ENCODE results near the gene RAB36.

The RAB36 gene

GRCh38 chr22:23107487-23108248 lies 37.6 kb upstream of the RAB36 start:
- H3K4me2 ChIP-seq (ENCODE audit: insufficient read depth, low read length), result no peak overlapping the region
- H3K27me3 ChIP-seq (ENCODE audit: insufficient read depth, low read length, poor library complexity), result no peaks in the 10 kb centered on the region
- H3K4me3 ChIP-seq (ENCODE audit: low read depth in 1 of 2, low read length in 2 of 2), result no peak overlapping the region
- H3K4me1 ChIP-seq (ENCODE audit: insufficient read depth, low read length), result peaks cover 5% of the 10 kb centered on the region; the same call in 1 of the 2 replicates
- no peak overlapping the region for H2AFZ ChIP-seq (ENCODE audit: low read depth, low read length)
- H3K36me3 ChIP-seq (ENCODE audit: insufficient read depth, low read length), result no peaks in the 10 kb centered on the region
- no peaks in the 10 kb centered on the region for H3K9me3 ChIP-seq (ENCODE audit: insufficient read depth, low read length, severe bottlenecking)
- DNase-seq (no peak), ATAC-seq (ENCODE audit: insufficient read depth, low read depth) (no peak)
- H3K9ac ChIP-seq (ENCODE audit: low read depth, low read length), result no peak overlapping the region
- no peaks in the 10 kb centered on the region for H3K79me2 ChIP-seq (ENCODE audit: insufficient read depth, low read length)
- no peak overlapping the region for H3K27ac ChIP-seq (ENCODE audit: low read length)
- H4K20me1 ChIP-seq (ENCODE audit: insufficient read depth, low read length), result peaks cover 3% of the 10 kb centered on the region; the same call in 1 of the 2 replicates
- TF ChIP-seq EZH2 (IDR thresholded peaks at IDR 0.05; ENCODE audit: borderline replicate concordance, low read depth, low read length, severe bottlenecking) (no peak), CTCF (IDR thresholded peaks at IDR 0.05; ENCODE audit: borderline replicate concordance, extremely low read depth, low read length, poor library complexity, severe bottlenecking) (no peak)

GRCh38 chr22:23108249-23109078 lies 36.8 kb upstream of the RAB36 start:
- no peak for TF ChIP-seq CTCF (IDR thresholded peaks at IDR 0.05; ENCODE audit: borderline replicate concordance, extremely low read depth, low read length, poor library complexity, severe bottlenecking)
- no peak for ATAC-seq (ENCODE audit: insufficient read depth, low read depth)

GRCh38 chr22:23109079-23109347 lies 36.3 kb upstream of the RAB36 start:
- peaks cover 12% of the 10 kb centered on the region for H3K4me1 ChIP-seq (ENCODE audit: insufficient read depth, low read length)
- DNase-seq (no peak), ATAC-seq (ENCODE audit: insufficient read depth, low read depth) (no peak)
- H3K36me3 ChIP-seq (ENCODE audit: insufficient read depth, low read length), result no peaks in the 10 kb centered on the region
- no peaks in the 10 kb centered on the region for H3K79me2 ChIP-seq (ENCODE audit: insufficient read depth, low read length)
- no peaks in the 10 kb centered on the region for H3K9me3 ChIP-seq (ENCODE audit: insufficient read depth, low read length, severe bottlenecking)
- no peak overlapping the region for H2AFZ ChIP-seq (ENCODE audit: low read depth, low read length)
- no peak overlapping the region for H3K4me3 ChIP-seq (ENCODE audit: low read depth in 1 of 2, low read length in 2 of 2)
- no peak overlapping the region for H3K9ac ChIP-seq (ENCODE audit: low read depth, low read length)
- H4K20me1 ChIP-seq (ENCODE audit: insufficient read depth, low read length), result peaks cover 3% of the 10 kb centered on the region; the same call in 1 of the 2 replicates
- H3K27ac ChIP-seq (ENCODE audit: low read length), result no peak overlapping the region
- TF ChIP-seq EZH2 (IDR thresholded peaks at IDR 0.05; ENCODE audit: borderline replicate concordance, low read depth, low read length, severe bottlenecking), result no peak
- no peak for TF ChIP-seq CTCF (IDR thresholded peaks at IDR 0.05; ENCODE audit: borderline replicate concordance, extremely low read depth, low read length, poor library complexity, severe bottlenecking)
- no peaks in the 10 kb centered on the region for H3K27me3 ChIP-seq (ENCODE audit: insufficient read depth, low read length, poor library complexity)
- no peak overlapping the region for H3K4me2 ChIP-seq (ENCODE audit: insufficient read depth, low read length)

More at GRCh38 chr22:23108249-23109078, 36.8 kb upstream of the RAB36 start:
- peaks cover 12% of the 10 kb centered on the region for H3K4me1 ChIP-seq (ENCODE audit: insufficient read depth, low read length)
- no peak overlapping the region for H3K4me3 ChIP-seq (ENCODE audit: low read depth in 1 of 2, low read length in 2 of 2)
- no peaks in the 10 kb centered on the region for H3K9me3 ChIP-seq (ENCODE audit: insufficient read depth, low read length, severe bottlenecking)
- no peak overlapping the region for H3K27ac ChIP-seq (ENCODE audit: low read length)
- H3K4me2 ChIP-seq (ENCODE audit: insufficient read depth, low read length), result no peak overlapping the region
- H3K9ac ChIP-seq (ENCODE audit: low read depth, low read length), result no peak overlapping the region
- H3K36me3 ChIP-seq (ENCODE audit: insufficient read depth, low read length), result no peaks in the 10 kb centered on the region
- H3K27me3 ChIP-seq (ENCODE audit: insufficient read depth, low read length, poor library complexity), result no peaks in the 10 kb centered on the region
- no peak for DNase-seq
- peaks cover 3% of the 10 kb centered on the region; the same call in 1 of the 2 replicates for H4K20me1 ChIP-seq (ENCODE audit: insufficient read depth, low read length)
- H3K79me2 ChIP-seq (ENCODE audit: insufficient read depth, low read length), result no peaks in the 10 kb centered on the region
- no peak overlapping the region for H2AFZ ChIP-seq (ENCODE audit: low read depth, low read length)
